GM10248 (cell line): Measurements from ENCODE around the gene STPG3.

ENCODE experiments used
- CTCF ChIA-PET: fragments of 300-600 bp; sonication (Branson Sonifier 250); formaldehyde crosslinking; extraction: SDS; loops from one replicate; lab custom pipeline; 2021; ENCODE audit warnings: antibody characterized with exemption; lab: Yijun Ruan, JAX
- POLR2A ChIA-PET: fragments of 350-650 bp; sonication (Branson Sonifier 250); formaldehyde crosslinking; extraction: SDS; loops from one replicate; lab custom pipeline; 2020; ENCODE audit warnings: antibody characterized with exemption; lab: Yijun Ruan, JAX
- DNase-seq: peaks from one replicate; pipeline ENCODE4 v3.0.0; 2012; ENCODE audit errors: extremely low spot score
- TF ChIP-seq, protein P1 (sequence below): IDR thresholded peaks from 2 replicates; pipeline ENCODE4 v1.5.1; 2012; ENCODE audit warnings: mild to moderate bottlenecking, low read depth; ENCODE audit errors: extremely low read depth, missing control alignments, control extremely low read depth

The STPG3 gene

DNA sequence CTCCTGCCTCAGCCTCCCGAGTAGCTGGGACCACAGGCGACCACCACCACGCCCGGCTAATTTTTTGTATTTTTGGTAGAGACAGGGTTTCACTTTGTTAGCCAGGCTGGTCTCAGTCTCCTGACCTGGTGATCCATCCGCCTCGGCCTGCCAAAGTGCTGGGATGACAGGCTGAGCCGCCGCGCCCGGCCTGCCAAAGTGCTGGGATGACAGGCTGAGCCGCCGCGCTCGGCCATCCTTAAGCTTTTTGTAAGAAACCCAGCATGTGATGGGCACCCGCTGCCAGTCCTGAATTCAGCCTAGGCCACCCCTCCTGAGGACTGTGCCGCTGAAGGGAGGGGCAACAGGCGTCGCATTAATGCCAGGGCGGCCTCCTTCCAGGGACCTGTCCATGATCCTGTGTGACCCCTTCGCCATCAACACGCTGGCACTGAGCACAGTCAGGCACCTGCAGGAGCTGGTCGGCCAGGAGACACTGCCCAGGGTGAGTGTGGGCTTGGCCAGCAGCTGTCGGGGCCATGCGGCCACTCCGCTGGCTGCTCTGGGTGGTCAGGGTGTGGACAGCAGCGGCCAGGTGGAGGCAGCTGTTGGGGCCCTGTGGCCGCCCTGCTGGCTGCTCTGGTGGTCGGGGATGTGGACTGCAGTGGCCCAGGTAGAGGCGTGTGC, 14.5 kb downstream of the STPG3 start:
- ChIA-PET CTCF (interaction anchor here (0.7 to 1.8 kb wide), 3 partner anchors 21 to 77 kb away, joined by 3 to 5 read pairs (median 4); partner anchors contain the start of genes ANAPC2 and SSNA1), POLR2A (interaction anchor here (0.7 to 2.1 kb wide), 2 partner anchors 23 to 25 kb away, joined by 3 to 5 read pairs; no protein-coding TSS in a partner anchor)
- TF ChIP-seq, protein P1, sequence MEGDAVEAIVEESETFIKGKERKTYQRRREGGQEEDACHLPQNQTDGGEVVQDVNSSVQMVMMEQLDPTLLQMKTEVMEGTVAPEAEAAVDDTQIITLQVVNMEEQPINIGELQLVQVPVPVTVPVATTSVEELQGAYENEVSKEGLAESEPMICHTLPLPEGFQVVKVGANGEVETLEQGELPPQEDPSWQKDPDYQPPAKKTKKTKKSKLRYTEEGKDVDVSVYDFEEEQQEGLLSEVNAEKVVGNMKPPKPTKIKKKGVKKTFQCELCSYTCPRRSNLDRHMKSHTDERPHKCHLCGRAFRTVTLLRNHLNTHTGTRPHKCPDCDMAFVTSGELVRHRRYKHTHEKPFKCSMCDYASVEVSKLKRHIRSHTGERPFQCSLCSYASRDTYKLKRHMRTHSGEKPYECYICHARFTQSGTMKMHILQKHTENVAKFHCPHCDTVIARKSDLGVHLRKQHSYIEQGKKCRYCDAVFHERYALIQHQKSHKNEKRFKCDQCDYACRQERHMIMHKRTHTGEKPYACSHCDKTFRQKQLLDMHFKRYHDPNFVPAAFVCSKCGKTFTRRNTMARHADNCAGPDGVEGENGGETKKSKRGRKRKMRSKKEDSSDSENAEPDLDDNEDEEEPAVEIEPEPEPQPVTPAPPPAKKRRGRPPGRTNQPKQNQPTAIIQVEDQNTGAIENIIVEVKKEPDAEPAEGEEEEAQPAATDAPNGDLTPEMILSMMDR: no peak
- DNase-seq: no peak

DNA sequence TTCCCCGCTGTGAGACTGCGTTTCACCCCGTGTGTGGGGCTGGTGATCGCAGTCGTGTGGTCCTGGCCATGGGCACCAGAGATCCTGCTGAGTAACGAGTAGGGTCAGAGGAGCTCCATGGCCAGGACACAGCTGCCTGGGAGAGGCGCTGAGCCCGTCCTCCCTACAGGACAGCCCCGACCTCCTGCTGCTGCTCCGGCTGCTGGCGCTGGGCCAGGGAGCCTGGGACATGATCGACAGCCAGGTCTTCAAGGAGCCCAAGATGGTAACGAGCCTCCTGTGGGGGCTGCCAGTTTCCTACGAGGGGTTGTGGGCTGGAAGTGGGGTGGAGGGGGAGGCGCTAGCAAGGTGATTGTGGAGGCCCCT, 15.1 kb downstream of the STPG3 start:
- DNase-seq: no peak
- TF ChIP-seq, protein P1: no peak
- ChIA-PET POLR2A (interaction anchor here (2.1 kb wide), 1 partner anchor 26 kb away, joined by 5 read pairs; no protein-coding TSS in a partner anchor), CTCF (interaction anchor here (1.8 kb wide), 1 partner anchor 21 kb away, joined by 4 read pairs; no protein-coding TSS in a partner anchor)

DNA sequence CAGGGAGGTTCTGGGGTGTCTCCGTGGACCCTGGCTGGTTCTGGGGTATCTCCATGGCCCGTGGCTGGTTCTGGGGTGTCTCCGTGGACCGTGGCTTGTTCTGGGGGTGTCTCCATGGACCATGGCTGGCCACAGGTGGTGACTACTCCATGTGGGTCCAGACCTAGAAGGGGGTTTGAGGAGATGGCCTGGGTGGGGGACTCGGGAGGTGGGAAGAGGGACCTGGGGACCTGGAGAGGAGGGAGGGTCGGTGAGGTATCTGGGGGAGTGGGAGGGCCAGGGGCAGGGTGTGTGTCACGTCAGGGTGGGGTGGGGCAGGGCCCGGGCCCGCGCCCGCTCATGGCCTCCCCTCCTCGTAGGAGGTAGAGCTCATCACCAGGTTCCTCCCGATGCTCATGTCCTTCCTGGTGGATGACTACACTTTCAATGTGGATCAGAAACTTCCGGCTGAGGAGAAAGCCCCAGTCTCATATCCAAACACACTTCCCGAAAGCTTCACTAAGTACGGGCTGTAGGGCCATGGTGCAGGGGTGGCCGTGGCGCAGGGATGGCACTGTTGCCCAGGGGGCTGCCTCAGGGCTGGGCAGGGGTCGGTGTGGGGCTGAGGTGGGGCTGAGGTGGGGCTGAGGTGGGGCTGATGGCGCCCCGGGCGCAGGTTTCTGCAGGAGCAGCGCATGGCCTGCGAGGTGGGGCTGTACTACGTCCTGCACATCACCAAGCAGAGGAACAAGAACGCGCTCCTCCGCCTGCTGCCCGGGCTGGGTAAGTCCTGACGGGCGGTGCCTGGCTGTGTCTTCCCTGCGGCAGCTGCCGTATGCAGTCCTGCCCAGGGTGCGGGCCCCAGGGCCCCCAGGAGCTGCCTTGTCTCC, 15.7 kb downstream of the STPG3 start:
- CTCF ChIA-PET: interaction anchor here (0.9 to 1.8 kb wide), 5 partner anchors 10 to 238 kb away, joined by 3 to 4 read pairs (median 4); partner anchors contain the start of gene TOR4A
- TF ChIP-seq, protein P1: no peak
- POLR2A ChIA-PET: interaction anchor here (1.2 kb wide), 1 partner anchor 24 kb away, joined by 6 read pairs; no protein-coding TSS in a partner anchor
- no peak for DNase-seq

DNA sequence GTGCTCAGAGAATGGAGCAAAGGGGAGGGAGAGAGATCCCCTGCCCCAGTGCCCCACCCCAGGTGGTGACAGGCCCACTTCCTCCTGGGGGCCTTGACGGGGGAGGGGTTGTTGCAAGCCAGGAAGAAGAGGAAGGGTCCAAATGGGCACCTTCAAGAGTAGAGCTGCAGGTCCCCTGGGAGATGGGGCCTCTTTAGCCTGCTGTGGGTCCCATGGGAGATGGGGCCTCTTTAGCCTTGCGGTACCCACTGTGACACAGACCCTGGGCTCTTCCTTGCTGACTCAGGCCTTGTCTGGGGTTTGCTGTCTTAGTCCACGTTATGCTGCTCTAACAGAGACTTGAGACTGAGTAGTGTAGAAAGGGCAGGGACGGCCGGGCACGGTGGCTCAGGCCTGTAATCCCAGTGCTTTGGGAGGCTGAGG, 16.9 kb downstream of the STPG3 start:
- POLR2A ChIA-PET: interaction anchor here (1.0 to 1.2 kb wide), 2 partner anchors 25 to 27 kb away, joined by 3 to 6 read pairs; partner anchors contain the start of gene TUBB4B
- TF ChIP-seq, protein P1: no peak
- DNase-seq: no peak
- CTCF ChIA-PET: interaction anchor here (0.9 to 1.3 kb wide), 4 partner anchors 9 to 239 kb away, joined by 3 to 4 read pairs (median 4); partner anchors contain the start of gene TOR4A

DNA sequence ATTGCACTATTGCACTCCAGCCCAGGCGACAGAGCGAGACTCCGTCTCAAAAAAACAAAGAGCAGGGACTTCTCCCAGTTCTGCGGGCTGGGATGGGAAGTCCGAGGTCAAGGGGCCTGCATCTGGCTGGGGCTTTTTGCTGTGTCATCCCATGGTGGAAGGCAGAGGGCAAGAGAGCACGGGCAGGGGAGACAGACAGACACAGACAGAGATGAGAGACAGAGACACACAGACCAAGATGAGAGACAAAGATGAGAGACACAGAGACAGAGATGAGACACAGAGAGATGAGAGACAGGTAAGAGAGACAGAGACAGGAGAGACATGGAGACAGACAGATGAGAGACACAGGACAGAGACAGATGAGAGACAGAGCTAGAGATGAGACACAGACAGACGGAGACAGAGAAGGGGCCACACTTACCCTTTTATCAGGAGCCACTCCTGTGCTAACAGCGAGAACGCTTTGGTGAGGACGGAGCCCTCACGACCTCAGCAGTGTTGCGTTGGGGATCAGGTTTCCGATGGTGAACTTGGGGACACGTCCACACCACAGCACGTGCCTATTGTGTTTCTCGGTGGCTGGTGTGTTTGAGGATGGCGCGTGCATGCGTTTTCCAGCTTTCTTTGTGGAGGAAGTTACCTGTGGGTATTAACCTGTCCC, 17.6 kb downstream of the STPG3 start:
- no peak for DNase-seq
- TF ChIP-seq, protein P1: no peak
- ChIA-PET CTCF (interaction anchor here (0.9 to 1.1 kb wide), 2 partner anchors 9 to 10 kb away, joined by 3 to 4 read pairs; partner anchors contain the start of gene TOR4A), POLR2A (interaction anchor here (1.0 to 1.1 kb wide), 2 partner anchors 28 kb away, joined by 3 to 6 read pairs; partner anchors contain the start of gene TUBB4B)
